Body of pancreas (tissue), 4 donors: ENCODE data around the gene SLC9A5. TPM values are rescaled to one million over a fixed set of nuclear protein-coding genes. Genes with fewer than 3 reads are reported as not detected.

Source experiments
- ATAC-seq: fragments of 150-250 bp; one replicate; pipeline ENCODE4 v1.9.1; 2016
- DNase-seq, 4 donors: peaks; one replicate each; pipeline ENCODE4 v3.0.0-alpha.2; 2019
- H3K27ac ChIP-seq, 4 donors: fragments of 200-600 bp; sonication (generic); 1 replicate in 3 of 4; 2 replicates in 1 of 4; pipeline versions ENCODE4 v1.5.1 to v1.6.1; 2016 to 2019; ENCODE audit warnings: mild to moderate bottlenecking in 1 of 4, mixed read lengths in 1 of 4, moderate library complexity in 1 of 4
- H3K27me3 ChIP-seq, 2 donors: fragments of 200-600 bp; sonication (generic); one replicate each; pipeline ENCODE4 v1.6.0; 2016; ENCODE audit warnings: mild to moderate bottlenecking in 1 of 2
- H3K36me3 ChIP-seq, 2 donors: fragments of 200-600 bp; sonication (generic); replicated peaks in 1 of 2; 2 replicates each; pipeline ENCODE4 v1.5.1; 2016; ENCODE audit warnings: low read depth in 2 of 2; ENCODE audit not compliant: insufficient read depth in 1 of 2
- H3K4me1 ChIP-seq: fragments of 200-600 bp; sonication (generic); one replicate; pipeline ENCODE4 v1.6.0; 2016
- H3K4me3 ChIP-seq, 2 donors: fragments of 200-600 bp; sonication (generic); 1 replicate in 1 of 2; 2 replicates in 1 of 2; pipeline ENCODE4 v1.5.1; 2016 to 2019
- H3K9me3 ChIP-seq, 3 donors: fragments of 200-600 bp; sonication (generic); 1 replicate in 2 of 3; 2 replicates in 1 of 3; pipeline ENCODE4 v1.5.1; 2016
- POLR2A ChIP-seq, 3 donors: fragments of 450-650 bp; IDR thresholded peaks; one replicate each; pipeline ENCODE4 v1.6.1; 2016; ENCODE audit warnings: antibody characterized with exemption in 3 of 3, mild to moderate bottlenecking in 2 of 3
- WGBS, 2 donors: methylation state at CpG; one replicate each; pipeline ENCODE4 v1.1.5; 2017; 5-methylcytosine and 5-hydroxymethylcytosine counted together
- intact Hi-C: fragments of 100-400 bp; cut with DNase I; formaldehyde crosslinking; loops from one replicate; pipeline ENCODE4 v1.15.1; 2023
- total RNA-seq, 2 donors: library from RNA; depleted of rRNA; stranded (reverse); fragments of >200 nt; gene quantifications; one replicate each; pipeline ENCODE4 v1.1.0, GENCODE V29; 2016
- TF ChIP-seq, protein P1 (sequence below), 7 experiments: fragments of 450-650 bp in 4 of 7; fragments of 200-600 bp in 3 of 7; sonication (generic) in 3 of 7; IDR thresholded peaks; one replicate each; pipeline ENCODE4 v1.5.1; 2016 to 2019; ENCODE audit warnings: antibody characterized with exemption in 7 of 7

SLC9A5 gene
- total RNA-seq, 2 donors from 2014 or later = 0.26 to 0.33 TPM

GRCh38 chr16:67254801-67255552 lies 6.2 kb downstream of the SLC9A5 start:
- Histone ChIP-seq H3K4me3 (no peak overlapping the region), H3K36me3 (no peaks in the 10 kb centered on the region), H3K9me3 (no peaks in the 10 kb centered on the region), H3K27ac (no peak overlapping the region), H3K4me1 (no peaks in the 10 kb centered on the region), H3K27me3 (peaks cover 0 to 2% of the 10 kb centered on the region in 2 donors)
- WGBS, 2 donors = 88 to 93% methylated on average over 15 to 18 of the region's 18 CpGs
- no peak for TF ChIP-seq POLR2A (IDR thresholded peaks at IDR 0.05)
- TF ChIP-seq, protein P1, sequence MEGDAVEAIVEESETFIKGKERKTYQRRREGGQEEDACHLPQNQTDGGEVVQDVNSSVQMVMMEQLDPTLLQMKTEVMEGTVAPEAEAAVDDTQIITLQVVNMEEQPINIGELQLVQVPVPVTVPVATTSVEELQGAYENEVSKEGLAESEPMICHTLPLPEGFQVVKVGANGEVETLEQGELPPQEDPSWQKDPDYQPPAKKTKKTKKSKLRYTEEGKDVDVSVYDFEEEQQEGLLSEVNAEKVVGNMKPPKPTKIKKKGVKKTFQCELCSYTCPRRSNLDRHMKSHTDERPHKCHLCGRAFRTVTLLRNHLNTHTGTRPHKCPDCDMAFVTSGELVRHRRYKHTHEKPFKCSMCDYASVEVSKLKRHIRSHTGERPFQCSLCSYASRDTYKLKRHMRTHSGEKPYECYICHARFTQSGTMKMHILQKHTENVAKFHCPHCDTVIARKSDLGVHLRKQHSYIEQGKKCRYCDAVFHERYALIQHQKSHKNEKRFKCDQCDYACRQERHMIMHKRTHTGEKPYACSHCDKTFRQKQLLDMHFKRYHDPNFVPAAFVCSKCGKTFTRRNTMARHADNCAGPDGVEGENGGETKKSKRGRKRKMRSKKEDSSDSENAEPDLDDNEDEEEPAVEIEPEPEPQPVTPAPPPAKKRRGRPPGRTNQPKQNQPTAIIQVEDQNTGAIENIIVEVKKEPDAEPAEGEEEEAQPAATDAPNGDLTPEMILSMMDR (IDR thresholded peaks at IDR 0.05) = no peak
- DNase-seq (no peak), ATAC-seq (no peak)
- intact Hi-C loops = no loop called here

GRCh38 chr16:67255553-67256221 lies 6.9 kb downstream of the SLC9A5 start:
- DNase-seq (no peak), ATAC-seq (no peak)
- H3K27ac ChIP-seq = no peak overlapping the region
- H3K9me3 ChIP-seq = no peaks in the 10 kb centered on the region
- TF ChIP-seq, protein P1 (IDR thresholded peaks at IDR 0.05) = no peak
- no peak for TF ChIP-seq POLR2A (IDR thresholded peaks at IDR 0.05)
- no peaks in the 10 kb centered on the region for H3K4me1 ChIP-seq
- 87 to 91% methylated on average over 12 to 17 of the region's 17 CpGs for WGBS, 2 donors
- no peak overlapping the region for H3K4me3 ChIP-seq
- no peaks in the 10 kb centered on the region for H3K27me3 ChIP-seq
- intact Hi-C loops = no loop called here
- H3K36me3 ChIP-seq = no peaks in the 10 kb centered on the region

GRCh38 chr16:67256701-67257230 lies 8.0 kb downstream of the SLC9A5 start:
- DNase-seq (no peak), ATAC-seq (no peak)
- H3K27ac ChIP-seq = no peak overlapping the region
- no peaks in the 10 kb centered on the region for H3K27me3 ChIP-seq
- no peak for TF ChIP-seq POLR2A (IDR thresholded peaks at IDR 0.05)
- TF ChIP-seq, protein P1 (IDR thresholded peaks at IDR 0.05) = no peak
- no peaks in the 10 kb centered on the region for H3K36me3 ChIP-seq
- WGBS, 2 donors = 90 to 91% methylated on average over 10 to 11 of the region's 11 CpGs
- no peaks in the 10 kb centered on the region for H3K4me1 ChIP-seq
- no peaks in the 10 kb centered on the region for H3K9me3 ChIP-seq
- intact Hi-C loops = no loop called here
- no peak overlapping the region for H3K4me3 ChIP-seq

DNA sequence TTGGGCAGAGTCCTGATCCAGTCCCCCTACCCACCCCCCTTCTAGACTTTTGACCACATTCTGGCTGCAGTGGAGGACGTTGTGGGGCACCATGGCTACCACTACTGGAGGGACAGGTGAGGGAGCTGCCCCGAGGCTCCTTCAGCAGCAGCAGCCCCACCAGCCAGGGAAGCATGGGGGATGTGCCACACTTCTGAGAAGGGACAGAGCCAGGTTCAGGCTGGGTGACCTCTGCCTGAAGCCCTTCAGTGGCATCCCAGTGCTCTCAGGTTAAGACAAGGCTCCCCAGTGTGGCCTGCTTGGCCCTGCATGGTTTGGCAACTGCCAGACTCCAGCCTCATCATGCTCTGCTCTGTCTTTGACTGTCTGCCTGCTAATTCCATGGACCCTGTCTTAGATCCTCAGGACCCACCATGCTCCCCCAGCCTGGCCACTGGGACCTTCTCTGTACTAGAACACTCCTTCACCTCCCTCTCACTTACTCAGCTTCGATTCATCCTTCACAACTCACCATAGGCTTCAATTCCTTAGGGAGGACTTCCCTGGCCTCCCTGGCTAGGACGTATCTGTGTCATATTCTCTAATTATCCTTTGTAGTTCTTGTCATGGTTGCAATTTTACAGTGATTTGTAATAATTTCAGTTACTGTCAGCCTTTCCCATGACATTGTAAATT lies 8.8 kb downstream of the SLC9A5 start:
- H3K36me3 ChIP-seq = no peaks in the 10 kb centered on the region
- no peak overlapping the region for H3K4me3 ChIP-seq
- H3K4me1 ChIP-seq = no peaks in the 10 kb centered on the region
- 74% methylated on average over 2 to 4 of the region's 4 CpGs for WGBS, 2 donors
- no peak overlapping the region for H3K27ac ChIP-seq
- no peak for ATAC-seq
- no peaks in the 10 kb centered on the region for H3K27me3 ChIP-seq
- no peak for TF ChIP-seq POLR2A (IDR thresholded peaks at IDR 0.05)
- TF ChIP-seq, protein P1 (IDR thresholded peaks at IDR 0.05) = no peak
- intact Hi-C loops = no loop called here
- DNase-seq = no peak
- no peaks in the 10 kb centered on the region for H3K9me3 ChIP-seq
